Gastrocnemius medialis (tissue), 4 donors: ENCODE data around the gene CCDC142.

ENCODE experiments used
- POLR2A ChIP-seq, 2 donors: fragments of 450-650 bp; IDR thresholded peaks; one replicate each; pipeline ENCODE4 v1.6.1; 2017; ENCODE audit warnings: antibody characterized with exemption in 2 of 2, mild to moderate bottlenecking in 2 of 2, moderate library complexity in 2 of 2
- TF ChIP-seq, protein P1 (sequence below), 5 experiments: fragments of 450-650 bp in 3 of 5; fragments of 200-600 bp in 2 of 5; sonication (generic) in 2 of 5; IDR thresholded peaks in 4 of 5; conservative IDR thresholded peaks in 1 of 5; 1 replicate in 4 of 5; 2 replicates in 1 of 5; pipeline ENCODE4 v1.5.1; 2016 to 2019; ENCODE audit warnings: antibody characterized with exemption in 5 of 5, mild to moderate bottlenecking in 3 of 5, moderate library complexity in 3 of 5

DNA sequence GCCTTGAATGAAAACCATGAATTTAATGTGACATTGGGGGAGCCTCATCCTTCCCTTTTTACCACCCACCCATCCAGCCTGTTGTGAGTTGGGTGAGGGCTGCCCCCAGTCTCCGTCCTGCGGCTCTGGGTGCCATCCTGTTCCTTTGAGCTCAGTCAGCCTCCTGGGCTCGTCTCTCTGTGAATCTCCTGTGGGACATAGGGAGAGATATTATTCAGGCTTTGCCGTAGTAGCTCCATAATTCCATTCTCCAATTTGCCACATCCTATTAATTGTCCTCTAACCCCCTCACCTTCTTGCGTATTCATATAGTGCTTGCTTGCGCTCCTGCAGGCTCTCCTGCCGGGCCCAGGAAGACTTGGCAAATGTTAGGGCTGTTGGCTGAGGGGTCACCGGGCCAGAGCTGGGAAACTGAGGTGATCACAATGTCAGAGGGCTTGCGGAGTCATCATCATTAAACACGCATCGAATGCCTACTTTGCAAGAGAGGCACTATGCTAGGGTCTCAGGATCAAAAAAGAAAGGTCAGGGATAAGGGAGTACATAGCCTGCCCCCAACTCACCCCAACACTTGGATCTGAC lies 43.9 kb upstream of the CCDC142 start:
- TF ChIP-seq, protein P1, sequence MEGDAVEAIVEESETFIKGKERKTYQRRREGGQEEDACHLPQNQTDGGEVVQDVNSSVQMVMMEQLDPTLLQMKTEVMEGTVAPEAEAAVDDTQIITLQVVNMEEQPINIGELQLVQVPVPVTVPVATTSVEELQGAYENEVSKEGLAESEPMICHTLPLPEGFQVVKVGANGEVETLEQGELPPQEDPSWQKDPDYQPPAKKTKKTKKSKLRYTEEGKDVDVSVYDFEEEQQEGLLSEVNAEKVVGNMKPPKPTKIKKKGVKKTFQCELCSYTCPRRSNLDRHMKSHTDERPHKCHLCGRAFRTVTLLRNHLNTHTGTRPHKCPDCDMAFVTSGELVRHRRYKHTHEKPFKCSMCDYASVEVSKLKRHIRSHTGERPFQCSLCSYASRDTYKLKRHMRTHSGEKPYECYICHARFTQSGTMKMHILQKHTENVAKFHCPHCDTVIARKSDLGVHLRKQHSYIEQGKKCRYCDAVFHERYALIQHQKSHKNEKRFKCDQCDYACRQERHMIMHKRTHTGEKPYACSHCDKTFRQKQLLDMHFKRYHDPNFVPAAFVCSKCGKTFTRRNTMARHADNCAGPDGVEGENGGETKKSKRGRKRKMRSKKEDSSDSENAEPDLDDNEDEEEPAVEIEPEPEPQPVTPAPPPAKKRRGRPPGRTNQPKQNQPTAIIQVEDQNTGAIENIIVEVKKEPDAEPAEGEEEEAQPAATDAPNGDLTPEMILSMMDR (IDR thresholded peaks at IDR 0.05 in 4 of 5, conservative IDR thresholded peaks at IDR 0.05 in 1 of 5) = no peak
- TF ChIP-seq POLR2A (IDR thresholded peaks at IDR 0.05) = no peak
